ENCODE measurements around the gene ZNF835.

The ZNF835 gene

DNA sequence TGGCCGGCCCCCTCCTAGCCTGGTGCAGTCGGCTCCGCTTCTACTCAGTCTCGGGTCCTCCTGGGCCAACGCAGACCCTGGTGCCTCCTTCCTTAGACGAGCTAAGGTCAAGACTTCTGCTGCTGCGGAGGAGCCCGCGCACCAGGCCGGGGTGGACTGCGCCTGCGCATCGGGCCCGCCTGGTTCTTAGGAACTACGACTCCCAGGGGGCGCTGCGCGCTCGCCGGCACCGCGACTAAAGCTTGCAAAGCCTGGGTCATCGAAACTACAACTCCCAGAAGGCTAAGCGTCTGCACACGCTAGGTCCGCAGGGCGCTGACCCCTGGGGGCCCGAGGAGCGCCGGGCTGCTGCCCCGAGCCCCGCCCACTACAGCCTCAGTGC lies at the start of gene ZNF835:
TSS of gene ZNF835 (minus strand) at position 145 of the 382 bp plus-strand sequence. CDS start 6,559 bp downstream, outside the sequence.
- no peak for DNase-seq (ENCODE audit: low read depth in 1 of 2, low spot score in 1 of 2)
- in situ Hi-C loops (cut with HindIII; ENCODE audit: low pct_unique_long_range_greater_than_20kb, low sequenced_read_pairs): no loop called here
- TF ChIP-seq JUND (IDR thresholded peaks at IDR 0.05; ENCODE audit: low read depth): no peak

DNA sequence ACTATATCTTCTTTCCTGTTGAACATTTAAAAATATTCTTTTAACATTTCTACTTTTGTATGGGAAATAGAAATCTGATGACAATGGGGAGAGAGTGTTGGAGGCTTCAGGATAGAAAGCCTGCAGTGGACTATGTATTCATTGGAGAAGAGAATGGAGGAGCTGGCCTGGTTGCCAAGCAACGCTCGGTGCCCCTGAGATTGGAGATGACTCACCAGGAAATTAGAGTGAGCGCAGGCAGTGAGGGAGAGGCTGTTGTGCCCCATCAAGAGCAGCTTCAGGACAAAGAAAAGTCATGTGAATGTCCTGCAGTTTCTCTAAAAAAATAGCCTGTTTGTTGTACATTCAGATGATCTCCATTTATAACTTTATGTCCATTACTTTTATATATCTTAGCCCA lies 48.7 kb upstream of the ZNF835 start:
- no peak for DNase-seq (ENCODE audit: low read depth in 1 of 2, low spot score in 1 of 2)
- TF ChIP-seq JUND (IDR thresholded peaks at IDR 0.05; ENCODE audit: low read depth): no peak

DNA sequence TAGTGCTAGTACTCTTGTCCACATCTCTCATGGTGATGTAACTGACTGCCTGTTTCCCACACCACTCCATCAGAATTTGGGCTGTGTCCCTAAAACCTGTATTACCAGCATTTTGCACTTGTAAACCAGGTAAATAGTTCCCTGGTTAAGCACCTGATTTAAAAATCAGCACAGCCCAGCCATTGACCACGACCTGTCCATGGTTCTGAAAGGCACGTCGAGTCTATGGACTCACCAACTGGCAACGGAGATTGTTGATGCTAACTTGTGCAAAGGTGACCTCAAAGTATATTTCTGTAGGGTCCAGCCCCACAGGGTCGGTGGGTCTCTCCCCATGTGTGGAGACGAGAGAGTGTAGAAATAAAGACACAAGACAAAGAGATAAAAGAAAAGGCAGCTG lies 46.7 kb upstream of the ZNF835 start:
- peak; percentile 3 to 68 for DNase-seq (ENCODE audit: low read depth in 1 of 2, low spot score in 1 of 2)
- in situ Hi-C loops (cut with HindIII; ENCODE audit: low pct_unique_long_range_greater_than_20kb, low sequenced_read_pairs): no loop called here
- no peak for TF ChIP-seq JUND (IDR thresholded peaks at IDR 0.05; ENCODE audit: low read depth)

More for the DNA sequence above, 48.7 kb upstream of the ZNF835 start:
- in situ Hi-C loops (cut with HindIII; ENCODE audit: low pct_unique_long_range_greater_than_20kb, low sequenced_read_pairs): no loop called here

DNA sequence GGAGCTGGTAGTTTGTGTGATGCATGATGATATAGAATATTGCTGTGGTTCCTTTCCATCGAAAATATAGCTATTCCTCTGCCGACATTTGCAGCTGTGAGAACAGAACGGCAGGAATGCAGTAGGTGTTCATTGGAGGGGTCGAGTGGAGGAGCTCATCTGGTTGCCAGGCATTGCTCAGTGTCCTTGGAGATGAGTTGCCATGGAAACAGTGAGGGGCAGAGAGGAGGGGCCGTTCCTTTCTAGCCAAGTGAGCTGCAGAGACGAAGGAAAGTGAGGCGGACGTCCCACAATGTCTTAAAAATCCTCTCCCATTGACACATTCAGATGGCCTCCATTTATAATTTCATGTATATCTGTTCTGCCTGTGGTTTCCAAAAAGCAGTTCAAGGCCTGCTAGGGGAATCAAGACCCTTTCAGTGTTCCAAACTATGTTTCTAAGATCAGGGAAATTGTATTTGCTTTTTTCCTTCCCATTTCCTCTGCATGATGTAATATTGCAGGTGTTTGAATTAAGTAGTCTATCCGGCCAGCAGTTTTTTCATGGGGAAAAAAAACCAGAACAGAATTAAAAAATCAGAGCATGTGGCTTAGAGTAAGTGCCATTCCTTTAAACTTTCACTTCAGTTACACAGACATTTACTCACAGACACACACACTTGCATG lies 41.2 kb upstream of the ZNF835 start:
- in situ Hi-C loops (cut with HindIII; ENCODE audit: low pct_unique_long_range_greater_than_20kb, low sequenced_read_pairs): no loop called here
- no peak for DNase-seq (ENCODE audit: low read depth in 1 of 2, low spot score in 1 of 2)
- TF ChIP-seq JUND (IDR thresholded peaks at IDR 0.05; ENCODE audit: low read depth): no peak

DNA sequence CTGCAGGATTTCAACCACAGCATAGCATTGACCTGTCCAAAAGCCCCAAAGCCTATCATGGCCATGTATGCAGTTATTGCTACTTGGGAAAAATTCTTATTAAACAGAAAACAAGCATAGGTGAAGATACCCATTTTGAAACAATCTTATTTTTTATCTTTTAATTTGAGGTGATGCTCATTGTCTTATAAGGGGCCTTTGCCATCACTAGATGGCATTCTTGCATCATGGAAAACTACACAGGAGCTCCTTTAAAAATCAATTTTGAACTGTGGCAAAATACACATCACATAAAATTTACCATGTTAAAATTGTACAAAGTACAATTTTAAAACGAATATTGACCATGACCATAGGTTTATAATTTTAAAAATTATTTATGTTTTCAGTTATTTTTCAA lies 38.9 kb upstream of the ZNF835 start:
- TF ChIP-seq JUND (IDR thresholded peaks at IDR 0.05; ENCODE audit: low read depth): no peak
- no peak for DNase-seq (ENCODE audit: low read depth in 1 of 2, low spot score in 1 of 2)
- in situ Hi-C loops (cut with HindIII; ENCODE audit: low pct_unique_long_range_greater_than_20kb, low sequenced_read_pairs): no loop called here

DNA sequence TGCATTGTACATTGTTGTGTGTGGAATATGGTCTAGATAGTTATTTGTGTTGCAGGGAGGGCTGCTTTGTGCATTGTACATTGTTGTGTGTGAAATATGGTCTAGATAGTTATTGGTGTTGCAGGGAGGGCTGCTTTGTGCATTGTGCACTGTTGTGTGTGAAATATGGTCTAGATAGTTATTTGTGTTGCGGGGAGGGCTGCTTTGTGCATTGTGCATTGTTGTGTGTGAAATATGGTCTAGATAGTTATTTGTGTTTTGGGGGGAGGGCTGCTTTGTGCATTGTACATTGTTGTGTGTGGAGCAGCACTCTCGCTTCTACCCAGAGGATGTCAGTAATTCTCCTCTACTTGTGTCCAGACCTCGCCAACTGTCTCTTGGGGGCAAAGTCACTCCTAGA lies 36.3 kb upstream of the ZNF835 start:
- no peak for TF ChIP-seq JUND (IDR thresholded peaks at IDR 0.05; ENCODE audit: low read depth)
- in situ Hi-C loops (cut with HindIII; ENCODE audit: low pct_unique_long_range_greater_than_20kb, low sequenced_read_pairs): no loop called here
- DNase-seq (ENCODE audit: low read depth in 1 of 2, low spot score in 1 of 2): no peak

DNA sequence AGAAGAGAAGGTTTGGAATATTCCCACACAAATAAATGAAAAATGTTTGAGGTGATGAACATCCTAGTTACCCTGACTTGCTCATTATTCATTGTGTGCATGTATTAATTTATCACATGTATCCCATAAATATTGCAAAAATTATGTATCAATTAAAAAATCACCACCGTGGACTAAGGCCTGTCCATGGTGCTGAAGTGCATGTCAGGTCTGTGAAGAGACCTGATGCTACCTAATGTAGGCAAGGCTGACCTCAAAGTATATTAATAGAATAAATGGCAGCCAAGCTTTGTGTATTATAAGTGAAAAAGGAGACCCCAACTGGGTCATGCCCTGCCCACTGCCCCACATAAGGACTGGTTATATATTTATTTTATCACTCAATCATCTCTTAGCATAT lies 34.4 kb upstream of the ZNF835 start:
- in situ Hi-C loops (cut with HindIII; ENCODE audit: low pct_unique_long_range_greater_than_20kb, low sequenced_read_pairs): no loop called here
- peak in 1 of 2 experiments; percentile 22 for DNase-seq (ENCODE audit: low read depth in 1 of 2, low spot score in 1 of 2)
- TF ChIP-seq JUND (IDR thresholded peaks at IDR 0.05; ENCODE audit: low read depth): no peak

DNA sequence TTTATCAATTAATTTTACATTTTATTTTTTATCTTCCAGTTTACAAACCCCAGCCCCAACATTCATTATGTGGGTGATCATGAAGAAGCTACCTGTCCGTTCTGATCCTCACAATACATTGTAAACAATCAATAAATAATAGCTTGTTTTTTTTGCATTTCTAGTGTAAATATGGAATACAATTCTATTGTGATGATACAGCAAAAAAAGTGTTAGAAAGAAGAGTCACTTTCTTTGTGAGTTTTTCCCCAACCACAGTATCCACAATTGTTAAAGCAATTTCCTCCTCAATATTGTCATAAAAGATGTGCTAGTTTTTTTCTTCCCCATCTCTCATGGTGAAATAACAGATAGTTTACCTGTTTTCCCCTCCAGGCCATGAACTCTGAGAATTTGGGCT lies 30.3 kb upstream of the ZNF835 start:
- no peak for DNase-seq (ENCODE audit: low read depth in 1 of 2, low spot score in 1 of 2)
- TF ChIP-seq JUND (IDR thresholded peaks at IDR 0.05; ENCODE audit: low read depth): no peak
- in situ Hi-C loops (cut with HindIII; ENCODE audit: low pct_unique_long_range_greater_than_20kb, low sequenced_read_pairs): no loop called here

DNA sequence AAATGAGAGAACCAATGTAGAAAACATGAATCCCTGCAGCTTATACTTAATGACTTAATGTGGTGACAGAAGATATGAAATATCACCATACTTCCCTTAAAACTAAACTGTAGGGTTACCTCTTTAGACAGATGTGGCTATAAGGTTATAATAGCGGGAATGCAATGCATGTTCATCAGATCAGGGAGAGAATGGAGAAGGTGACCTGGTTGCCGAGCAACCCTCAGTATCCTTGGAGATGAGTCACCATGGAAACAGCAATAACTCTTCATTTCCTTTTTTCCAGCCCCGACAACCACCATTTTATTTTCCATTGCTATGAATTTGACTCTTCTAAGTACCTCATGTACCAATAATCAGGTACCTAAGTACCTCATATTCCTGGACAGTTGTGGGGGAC lies 28.0 kb upstream of the ZNF835 start:
- no peak for TF ChIP-seq JUND (IDR thresholded peaks at IDR 0.05; ENCODE audit: low read depth)
- no peak for DNase-seq (ENCODE audit: low read depth in 1 of 2, low spot score in 1 of 2)
- in situ Hi-C loops (cut with HindIII; ENCODE audit: low pct_unique_long_range_greater_than_20kb, low sequenced_read_pairs): no loop called here

DNA sequence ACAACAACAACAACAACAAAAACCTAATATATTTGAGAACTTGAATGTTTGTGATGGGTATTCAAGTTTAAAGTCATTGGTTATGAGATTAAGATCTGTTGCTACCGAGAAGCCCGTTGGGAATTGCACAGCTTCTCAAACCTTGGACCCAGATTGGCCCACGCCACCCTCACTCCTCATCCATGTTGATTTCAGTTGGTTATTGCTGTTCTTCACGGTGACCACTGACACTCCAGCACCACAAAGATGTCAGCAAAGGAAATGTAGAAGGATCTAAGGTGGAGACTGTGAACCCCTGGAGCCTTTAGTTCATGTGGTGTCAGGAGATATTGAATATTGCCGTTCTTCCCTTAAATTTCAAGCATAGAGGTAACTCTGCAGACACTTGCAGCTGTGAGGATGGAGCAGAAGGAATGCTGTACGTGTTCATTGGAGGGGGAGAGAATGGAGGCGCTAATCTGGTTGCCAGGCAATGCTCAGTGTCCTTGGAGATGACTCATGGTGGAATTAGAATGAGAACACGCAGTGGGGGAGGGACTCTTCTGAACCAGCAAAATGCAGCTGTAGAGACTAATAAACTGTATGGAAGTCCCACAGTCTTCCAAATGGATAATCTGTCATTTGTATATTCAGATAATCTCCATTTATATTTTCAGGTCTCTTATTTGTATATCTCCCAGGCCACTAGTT lies 20.8 kb upstream of the ZNF835 start:
- no peak for TF ChIP-seq JUND (IDR thresholded peaks at IDR 0.05; ENCODE audit: low read depth)
- no peak for DNase-seq (ENCODE audit: low read depth in 1 of 2, low spot score in 1 of 2)
- in situ Hi-C loops (cut with HindIII; ENCODE audit: low pct_unique_long_range_greater_than_20kb, low sequenced_read_pairs): no loop called here

DNA sequence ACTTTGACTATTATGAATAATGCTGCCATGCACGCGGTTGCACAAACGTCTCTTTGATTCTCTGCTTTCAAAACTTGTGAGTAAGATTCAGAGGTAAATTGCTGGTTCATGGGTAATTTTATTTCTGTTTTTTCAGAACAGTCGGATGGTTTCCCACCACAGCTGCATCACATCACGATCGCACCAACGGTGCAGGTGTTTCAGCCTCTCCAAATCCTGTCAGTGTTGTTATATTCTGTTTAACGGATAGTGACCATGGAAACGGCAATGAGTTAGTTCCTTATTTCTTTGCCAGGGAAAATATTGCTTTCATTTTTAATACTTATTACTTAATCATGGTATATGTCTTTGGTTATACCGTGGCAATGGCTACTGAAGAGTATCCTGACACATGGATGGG lies 19.1 kb upstream of the ZNF835 start:
- DNase-seq (ENCODE audit: low read depth in 1 of 2, low spot score in 1 of 2): no peak
- no peak for TF ChIP-seq JUND (IDR thresholded peaks at IDR 0.05; ENCODE audit: low read depth)
- in situ Hi-C loops (cut with HindIII; ENCODE audit: low pct_unique_long_range_greater_than_20kb, low sequenced_read_pairs): no loop called here

DNA sequence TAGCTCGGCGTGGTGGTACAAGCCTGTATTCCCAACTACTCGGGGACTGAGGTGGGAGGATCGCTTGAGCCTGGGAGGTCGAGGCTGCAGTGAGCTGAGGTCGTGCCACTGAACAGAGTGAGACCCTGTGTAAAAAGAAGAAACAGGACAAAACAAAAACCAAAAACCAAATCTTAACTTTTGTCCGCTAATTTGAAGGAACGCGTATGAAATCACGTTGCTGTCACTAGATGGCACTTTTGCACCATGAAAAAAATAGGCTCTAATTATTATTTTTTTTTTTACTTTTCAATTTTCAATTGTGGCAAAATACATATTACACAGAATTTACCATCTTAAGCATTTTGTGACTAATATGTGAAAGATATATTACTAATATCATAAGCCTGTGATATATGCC lies 17.6 kb upstream of the ZNF835 start:
- no peak for DNase-seq (ENCODE audit: low read depth in 1 of 2, low spot score in 1 of 2)
- no peak for TF ChIP-seq JUND (IDR thresholded peaks at IDR 0.05; ENCODE audit: low read depth)
- in situ Hi-C loops (cut with HindIII; ENCODE audit: low pct_unique_long_range_greater_than_20kb, low sequenced_read_pairs): no loop called here

DNA sequence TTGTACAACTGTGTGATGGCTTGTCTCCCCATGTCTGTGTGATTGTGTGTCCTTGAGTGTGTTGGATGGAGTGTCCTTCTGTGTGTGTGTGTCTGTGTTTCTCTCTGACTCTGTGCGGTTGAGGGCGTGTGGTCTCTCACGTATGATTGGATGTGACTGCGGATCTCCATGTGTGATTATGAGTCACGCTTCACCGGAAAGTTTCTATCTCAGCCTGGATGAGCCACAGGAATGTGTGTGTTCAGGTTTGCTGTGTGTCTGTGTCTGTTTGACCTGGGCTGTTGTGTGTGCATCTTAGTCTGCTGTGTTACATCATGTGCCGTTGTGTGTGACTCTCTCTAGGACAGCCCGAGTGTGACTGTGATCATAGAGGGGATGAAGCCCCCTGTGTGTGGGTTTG lies 15.5 kb upstream of the ZNF835 start:
- no peak for DNase-seq (ENCODE audit: low read depth in 1 of 2, low spot score in 1 of 2)
- in situ Hi-C loops (cut with HindIII; ENCODE audit: low pct_unique_long_range_greater_than_20kb, low sequenced_read_pairs): no loop called here
- no peak for TF ChIP-seq JUND (IDR thresholded peaks at IDR 0.05; ENCODE audit: low read depth)

DNA sequence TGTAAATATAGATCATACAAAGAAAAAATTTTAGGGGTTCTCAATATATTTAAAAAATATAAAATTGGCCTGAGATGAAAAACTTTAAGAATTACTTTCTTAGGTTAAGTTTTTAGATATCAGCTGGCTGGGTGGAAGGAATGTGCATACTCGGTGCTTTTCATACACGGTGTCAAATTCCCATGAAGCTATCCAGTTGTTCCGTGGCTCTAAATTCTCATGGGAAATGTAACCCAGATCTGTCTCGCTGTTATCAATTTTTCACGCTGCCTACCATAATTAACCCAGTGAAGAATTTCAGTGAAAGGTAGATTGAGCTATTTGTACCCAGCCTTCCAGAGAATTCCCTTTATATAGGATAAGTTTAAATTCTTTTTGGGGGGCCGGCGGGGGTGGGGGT lies 11.6 kb upstream of the ZNF835 start:
- in situ Hi-C loops (cut with HindIII; ENCODE audit: low pct_unique_long_range_greater_than_20kb, low sequenced_read_pairs): no loop called here
- DNase-seq (ENCODE audit: low read depth in 1 of 2, low spot score in 1 of 2): no peak
- TF ChIP-seq JUND (IDR thresholded peaks at IDR 0.05; ENCODE audit: low read depth): no peak
